ENCODE data around the gene TOX2. TPM values are rescaled to one million over a fixed set of nuclear protein-coding genes. Genes with fewer than 3 reads are reported as not detected.

TOX2 gene
- total RNA-seq, 1 experiment from 2014 or later = 1.7 TPM

- no peak overlapping the region for H2BK15ac ChIP-seq (ENCODE audit: low read depth, low read length)
- no peaks in the 10 kb centered on the region for H3K9me3 ChIP-seq (ENCODE audit: control insufficient read depth, low read depth, low read length)
- H3K27ac ChIP-seq (ENCODE audit: insufficient read length, low read depth, low read length) = no peak overlapping the region
- Mint-ChIP-seq H3K4me1 (peaks cover 7 to 12% of the 10 kb centered on the region in 2 experiments; a peak in 2 of 4 replicates), H3K9me3 (no peaks in the 10 kb centered on the region; a peak in 1 of 5 replicates), H3K4me3 (no peak overlapping the region), H3K27me3 (ENCODE audit: low read depth) (no peaks in the 10 kb centered on the region), H3K27ac (no peak overlapping the region), H3K36me3 (ENCODE audit: insufficient read depth in 1 of 3, low read depth in 3 of 3) (no peaks in the 10 kb centered on the region)
- no peak overlapping the region for H3K4me2 ChIP-seq (ENCODE audit: insufficient read depth, insufficient read length, low read length)
- H2AK5ac ChIP-seq (ENCODE audit: insufficient read length, low read length) = no peak overlapping the region
- no peak overlapping the region for H3K4ac ChIP-seq (ENCODE audit: low read depth, low read length)
- DNase-seq = no peak
- no peak overlapping the region for H3K56ac ChIP-seq (ENCODE audit: insufficient read length, low read depth, low read length)
- no peak overlapping the region for H4K5ac ChIP-seq (ENCODE audit: insufficient read length, low read depth, low read length)
- H4K8ac ChIP-seq (replicated peaks; ENCODE audit: insufficient read length, low read depth, low read length) = no peak overlapping the region
- H3K9ac ChIP-seq (ENCODE audit: extremely low read depth, insufficient read length, low read length) = no peak overlapping the region
- H3K27me3 ChIP-seq (ENCODE audit: insufficient read depth, low read length) = no peaks in the 10 kb centered on the region
- H4K91ac ChIP-seq (ENCODE audit: insufficient read length, low read depth, low read length) = no peak overlapping the region
- no peak overlapping the region for H2BK12ac ChIP-seq (ENCODE audit: insufficient read length, low read depth, low read length)
- H4K20me1 ChIP-seq (ENCODE audit: control insufficient read depth, insufficient read depth, insufficient read length) = no peaks in the 10 kb centered on the region
- H2AFZ ChIP-seq (ENCODE audit: low read length) = no peak overlapping the region
- H2BK120ac ChIP-seq (ENCODE audit: low read depth, low read length, poor library complexity, severe bottlenecking) = no peak overlapping the region
- H3K79me1 ChIP-seq (ENCODE audit: insufficient read depth, low read depth, low read length, poor library complexity, severe bottlenecking) = no peaks in the 10 kb centered on the region
- H3K79me2 ChIP-seq (ENCODE audit: insufficient read depth, low read length) = no peaks in the 10 kb centered on the region
- no CpG with 5 or more reads among the region's 17 CpGs for WGBS (ENCODE audit: extremely low coverage, insufficient read length, low lambda C conversion rate)
- no peak overlapping the region for H2BK5ac ChIP-seq (ENCODE audit: insufficient read length, low read length)
- no peak overlapping the region for H3K14ac ChIP-seq (ENCODE audit: insufficient read depth, low read length)
- no peak for TF ChIP-seq CTCF (conservative IDR thresholded peaks at IDR 0.05)
- no peak overlapping the region for H3K18ac ChIP-seq (ENCODE audit: insufficient read length, low read depth, low read length)
- H3K23me2 ChIP-seq (ENCODE audit: insufficient read length, low read depth, low read length, poor library complexity, severe bottlenecking) = no peaks in the 10 kb centered on the region
- no peak overlapping the region for H3K23ac ChIP-seq (ENCODE audit: insufficient read length, low read depth, low read length)
- H3K4me1 ChIP-seq (ENCODE audit: insufficient read depth, low read length) = no peaks in the 10 kb centered on the region; the same call in 1 of the 2 replicates
- H2BK20ac ChIP-seq (ENCODE audit: low read depth, low read length, poor library complexity, severe bottlenecking) = no peak overlapping the region
- H3T11ph ChIP-seq (ENCODE audit: low read length) = no peak overlapping the region
These were observed 150.1 kb downstream of the TOX2 start for GRCh38 chr20:44064501-44065400.
